Measurements from ENCODE around the gene SESN1. TPM values are rescaled to one million over a fixed set of nuclear protein-coding genes. Genes with fewer than 3 reads are reported as not detected.
"Not testable (repeated sequence)": the region's sequence is repeated elsewhere in the genome, so short reads cannot be mapped to it uniquely, and the experiment has no call there.

The SESN1 gene
- total RNA-seq, 4 donors from 2014 or later, result 22.8 to 87.5 (median 43.4) TPM

GRCh38 chr6:109092074-109092473 lies 2.6 kb downstream of the SESN1 start:
- no peak overlapping the region for H3K27ac ChIP-seq
- H3K4me1 ChIP-seq, result peaks cover 0 to 49% (median 3%) of the 10 kb centered on the region in 4 donors
- H3K36me3 ChIP-seq, result no peaks in the 10 kb centered on the region
- H3K27me3 ChIP-seq, result no peaks in the 10 kb centered on the region
- no peak for DNase-seq
- no peak for TF ChIP-seq CTCF (IDR thresholded peaks at IDR 0.05)
- no peak for TF ChIP-seq POLR2A (IDR thresholded peaks at IDR 0.05)
- H3K4me3 ChIP-seq, result peak overlapping the region in 2 of 4 donors; percentile 62 to 78
- H3K9me3 ChIP-seq, result no peaks in the 10 kb centered on the region

- H3K27me3 ChIP-seq, result no peaks in the 10 kb centered on the region
- no peaks in the 10 kb centered on the region for H3K9me3 ChIP-seq
- no peak overlapping the region for H3K27ac ChIP-seq
- TF ChIP-seq CTCF (IDR thresholded peaks at IDR 0.05), result no peak
- no peak for TF ChIP-seq POLR2A (IDR thresholded peaks at IDR 0.05)
- H3K4me1 ChIP-seq, result peaks cover 0 to 43% (median 3%) of the 10 kb centered on the region in 4 donors
- DNase-seq, result no peak
- H3K4me3 ChIP-seq, result peak overlapping the region in 2 of 4 donors; percentile 3 to 78
- no peaks in the 10 kb centered on the region for H3K36me3 ChIP-seq
These were observed 3.2 kb downstream of the SESN1 start for GRCh38 chr6:109091314-109092024.

GRCh38 chr6:109088995-109089394 lies 5.7 kb downstream of the SESN1 start:
- no peak for DNase-seq
- H3K4me3 ChIP-seq, result no peak overlapping the region
- peaks cover 0 to 39% (median 2%) of the 10 kb centered on the region in 4 donors for H3K4me1 ChIP-seq
- H3K27me3 ChIP-seq, result no peaks in the 10 kb centered on the region
- TF ChIP-seq POLR2A (IDR thresholded peaks at IDR 0.05) (no peak), CTCF (IDR thresholded peaks at IDR 0.05) (no peak)
- no peaks in the 10 kb centered on the region for H3K9me3 ChIP-seq
- no peak overlapping the region for H3K27ac ChIP-seq
- H3K36me3 ChIP-seq, result no peaks in the 10 kb centered on the region

- Histone ChIP-seq H3K4me1 (peaks cover 0 to 39% (median 2%) of the 10 kb centered on the region in 4 donors), H3K9me3 (no peaks in the 10 kb centered on the region), H3K36me3 (no peaks in the 10 kb centered on the region), H3K27me3 (no peaks in the 10 kb centered on the region), H3K27ac (no peak overlapping the region), H3K4me3 (no peak overlapping the region)
- TF ChIP-seq CTCF (IDR thresholded peaks at IDR 0.05), result no peak
- TF ChIP-seq POLR2A (IDR thresholded peaks at IDR 0.05), result no peak
- no peak for DNase-seq
These were observed 6.9 kb downstream of the SESN1 start for GRCh38 chr6:109087661-109088264.

GRCh38 chr6:109084146-109084545 lies 10.5 kb downstream of the SESN1 start:
- not testable (repeated sequence) for H3K27ac ChIP-seq, H3K4me1 ChIP-seq, H3K4me3 ChIP-seq, H3K9me3 ChIP-seq, H3K27me3 ChIP-seq, H3K36me3 ChIP-seq, DNase-seq

GRCh38 chr6:109083657-109084056 lies 11.0 kb downstream of the SESN1 start:
- TF ChIP-seq CTCF (IDR thresholded peaks at IDR 0.05) (no peak), POLR2A (IDR thresholded peaks at IDR 0.05) (no peak)
- Histone ChIP-seq H3K4me3 (no peak overlapping the region), H3K9me3 (no peaks in the 10 kb centered on the region), H3K27ac (no peak overlapping the region), H3K27me3 (no peaks in the 10 kb centered on the region), H3K36me3 (no peaks in the 10 kb centered on the region), H3K4me1 (peaks cover 0 to 8% (median 0%) of the 10 kb centered on the region in 4 donors)
- DNase-seq, result no peak

Measured in Peyer's patch (tissue), 4 donors.